GM10266 (cell line): Measurements from ENCODE around the gene DACH2.

Source experiments
- DNase-seq: peaks from one replicate; pipeline ENCODE4 v3.0.0; 2012; ENCODE audit errors: extremely low spot score
- TF ChIP-seq, protein P1 (sequence below): IDR thresholded peaks from 2 replicates; pipeline ENCODE4 v1.5.1; 2012; ENCODE audit warnings: mild to moderate bottlenecking, low read depth; ENCODE audit not compliant: control insufficient read depth, insufficient read depth; ENCODE audit errors: missing control alignments

The DACH2 gene

DNA sequence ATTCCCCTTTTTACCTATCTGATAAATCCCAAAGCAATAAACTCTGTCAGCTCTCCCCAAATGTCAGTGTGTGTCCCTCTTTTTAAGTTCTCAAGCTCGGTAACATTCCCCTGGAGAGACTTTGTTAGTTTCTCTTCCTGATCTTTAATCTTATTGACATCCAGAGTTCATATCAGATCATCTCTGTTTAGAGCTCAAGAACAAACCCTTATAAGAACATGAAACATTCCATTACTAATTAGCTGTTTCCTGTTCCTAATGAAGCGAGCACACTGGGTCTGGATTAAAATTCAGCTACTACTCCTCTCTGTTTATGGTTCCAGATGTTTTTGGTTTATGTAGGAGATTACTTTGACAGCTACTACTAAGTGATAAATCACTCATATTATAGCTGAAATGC is 681.5 kb downstream of the DACH2 start:
- TF ChIP-seq, protein P1, sequence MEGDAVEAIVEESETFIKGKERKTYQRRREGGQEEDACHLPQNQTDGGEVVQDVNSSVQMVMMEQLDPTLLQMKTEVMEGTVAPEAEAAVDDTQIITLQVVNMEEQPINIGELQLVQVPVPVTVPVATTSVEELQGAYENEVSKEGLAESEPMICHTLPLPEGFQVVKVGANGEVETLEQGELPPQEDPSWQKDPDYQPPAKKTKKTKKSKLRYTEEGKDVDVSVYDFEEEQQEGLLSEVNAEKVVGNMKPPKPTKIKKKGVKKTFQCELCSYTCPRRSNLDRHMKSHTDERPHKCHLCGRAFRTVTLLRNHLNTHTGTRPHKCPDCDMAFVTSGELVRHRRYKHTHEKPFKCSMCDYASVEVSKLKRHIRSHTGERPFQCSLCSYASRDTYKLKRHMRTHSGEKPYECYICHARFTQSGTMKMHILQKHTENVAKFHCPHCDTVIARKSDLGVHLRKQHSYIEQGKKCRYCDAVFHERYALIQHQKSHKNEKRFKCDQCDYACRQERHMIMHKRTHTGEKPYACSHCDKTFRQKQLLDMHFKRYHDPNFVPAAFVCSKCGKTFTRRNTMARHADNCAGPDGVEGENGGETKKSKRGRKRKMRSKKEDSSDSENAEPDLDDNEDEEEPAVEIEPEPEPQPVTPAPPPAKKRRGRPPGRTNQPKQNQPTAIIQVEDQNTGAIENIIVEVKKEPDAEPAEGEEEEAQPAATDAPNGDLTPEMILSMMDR = no peak
- DNase-seq = no peak

DNA sequence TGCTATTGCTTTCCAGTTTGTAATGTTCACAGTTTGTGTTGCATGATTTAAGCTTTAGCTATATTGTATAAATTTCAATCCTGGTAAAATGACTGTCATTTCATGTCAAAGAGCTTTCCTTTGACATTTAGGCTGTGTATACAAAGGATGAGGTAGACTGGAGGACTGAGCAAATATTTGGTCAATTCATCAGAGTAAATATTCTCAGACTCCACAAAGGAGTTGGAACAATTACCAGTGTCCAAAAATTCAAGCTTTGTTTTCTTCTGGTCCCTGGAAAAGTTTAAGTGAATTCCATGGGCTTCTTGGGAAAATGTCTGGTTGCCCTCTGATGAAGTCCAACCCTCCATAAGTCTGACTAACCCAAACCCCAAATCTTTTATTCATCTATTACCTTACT is 682.4 kb downstream of the DACH2 start:
- TF ChIP-seq, protein P1 = no peak
- DNase-seq = no peak

DNA sequence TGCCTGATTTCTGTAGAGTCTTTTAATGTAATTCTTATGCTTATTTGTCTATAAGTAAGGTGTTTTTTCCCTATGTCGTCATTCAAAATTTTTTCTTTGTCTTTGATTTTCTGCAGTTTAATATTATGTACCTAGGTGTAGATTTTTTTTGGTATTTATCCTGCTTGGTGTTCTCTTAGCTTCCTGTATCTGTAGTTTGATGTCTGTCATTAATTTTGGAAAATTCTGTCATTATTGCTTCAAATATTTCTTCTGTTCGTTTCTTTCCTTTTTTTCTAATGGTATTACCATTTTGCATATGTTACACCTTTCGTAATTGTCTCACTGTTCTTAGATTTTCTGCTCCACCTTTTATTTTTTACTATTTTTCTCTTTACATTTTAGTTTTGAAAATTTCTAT is 696.9 kb downstream of the DACH2 start:
- no peak for DNase-seq

More for the DNA sequence above, 696.9 kb downstream of the DACH2 start:
- TF ChIP-seq, protein P1 = no peak
